Glutamatergic neuron (in vitro differentiated cells): Measurements from ENCODE around the gene CIDEA. TPM values are rescaled to one million over a fixed set of nuclear protein-coding genes. Genes with fewer than 3 reads are reported as not detected.

Experiments used
- DNase-seq: peaks from one replicate; pipeline ENCODE4 v3.0.0; 2022
- H3K27ac Mint-ChIP-seq: one replicate; pipeline ENCODE4 v1.8.0; 2020; ENCODE audit warnings: mild to moderate bottlenecking, mixed read lengths, inconsistent platforms; ENCODE audit not compliant: unreplicated experiment
- H3K27me3 Mint-ChIP-seq: one replicate; pipeline ENCODE4 v1.8.0; 2020; ENCODE audit warnings: mild to moderate bottlenecking, moderate library complexity, mixed read lengths, inconsistent platforms; ENCODE audit not compliant: unreplicated experiment
- H3K36me3 Mint-ChIP-seq: one replicate; pipeline ENCODE4 v1.8.0; 2020; ENCODE audit warnings: mild to moderate bottlenecking, mixed read lengths, inconsistent platforms; ENCODE audit not compliant: unreplicated experiment
- H3K4me1 Mint-ChIP-seq: one replicate; pipeline ENCODE4 v1.8.0; 2020; ENCODE audit warnings: mild to moderate bottlenecking, low read depth, mixed read lengths, inconsistent platforms; ENCODE audit not compliant: unreplicated experiment
- H3K4me3 Mint-ChIP-seq: one replicate; pipeline ENCODE4 v1.8.0; 2020; ENCODE audit warnings: mild to moderate bottlenecking, mixed read lengths, inconsistent platforms; ENCODE audit not compliant: unreplicated experiment
- H3K9me3 Mint-ChIP-seq: one replicate; pipeline ENCODE4 v1.8.0; 2020; ENCODE audit warnings: mild to moderate bottlenecking, moderate library complexity, mixed read lengths, inconsistent platforms; ENCODE audit not compliant: unreplicated experiment
- CTCF ChIP-seq: fragments of 200-600 bp; sonication (generic); IDR thresholded peaks from one replicate; pipeline ENCODE4 v1.5.0; 2021; ENCODE audit not compliant: partially characterized antibody, unreplicated experiment
- total RNA-seq: library from RNA; stranded (reverse); fragmentation: NEBNext Ultra II Directional; extraction: Animal tissue kit (Norgen Biotek cat#: 25700); gene quantifications from one replicate; pipeline ENCODE4 v1.2.1, GENCODE V29; 2021; ENCODE audit not compliant: unreplicated experiment

The CIDEA gene
- total RNA-seq, 1 donor from 2014 or later = not detected

GRCh38 chr18:12308386-12309100, 54.4 kb downstream of the CIDEA start:
- Mint-ChIP-seq H3K9me3 (peaks cover 10% of the 10 kb centered on the region), H3K27me3 (peaks cover 14% of the 10 kb centered on the region), H3K27ac (no peak overlapping the region), H3K4me3 (peak overlapping the region; percentile 84), H3K36me3 (peaks cover 12% of the 10 kb centered on the region), H3K4me1 (peaks cover 14% of the 10 kb centered on the region)
- peak; percentile 60 for DNase-seq
- TF ChIP-seq CTCF = no peak

GRCh38 chr18:12309683-12310198, 55.6 kb downstream of the CIDEA start:
- Mint-ChIP-seq H3K4me1 (peaks cover 22% of the 10 kb centered on the region), H3K27me3 (peaks cover 12% of the 10 kb centered on the region)

GRCh38 chr18:12310762-12311161, 56.6 kb downstream of the CIDEA start:
- no peak for TF ChIP-seq CTCF
- Mint-ChIP-seq H3K4me1 (peaks cover 30% of the 10 kb centered on the region), H3K4me3 (no peak overlapping the region), H3K27me3 (peaks cover 12% of the 10 kb centered on the region), H3K27ac (no peak overlapping the region), H3K36me3 (peaks cover 12% of the 10 kb centered on the region), H3K9me3 (peaks cover 11% of the 10 kb centered on the region)
- no peak for DNase-seq

More at GRCh38 chr18:12309683-12310198, 55.6 kb downstream of the CIDEA start:
- peak overlapping the region; percentile 75 for H3K27ac Mint-ChIP-seq
- peak overlapping the region; percentile 84 for H3K4me3 Mint-ChIP-seq
- no peak for TF ChIP-seq CTCF
- peaks cover 12% of the 10 kb centered on the region for H3K36me3 Mint-ChIP-seq
- DNase-seq = no peak
- H3K9me3 Mint-ChIP-seq = peaks cover 11% of the 10 kb centered on the region

DNA sequence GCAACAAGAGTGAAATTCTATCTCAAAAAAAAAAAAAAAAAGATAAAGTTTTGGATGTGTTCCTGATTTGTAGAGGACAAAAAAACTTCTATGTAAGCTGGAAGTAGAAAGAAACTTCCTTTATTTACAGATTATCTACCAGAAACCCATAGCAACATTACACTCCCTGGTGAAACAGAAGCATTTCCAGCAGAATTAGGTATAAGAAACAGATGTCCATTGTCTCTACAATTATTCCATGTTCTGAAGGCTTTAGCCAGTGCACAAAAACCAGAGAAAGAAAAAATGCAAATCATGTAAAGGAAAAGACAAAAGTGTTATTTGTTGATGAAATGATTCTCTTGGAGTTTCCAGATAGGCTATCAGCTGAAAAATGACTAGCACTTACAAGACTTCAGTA, 58.8 kb downstream of the CIDEA start:
- H3K4me3 Mint-ChIP-seq = no peak overlapping the region

More for the DNA sequence above, 58.8 kb downstream of the CIDEA start:
- Mint-ChIP-seq H3K4me1 (peaks cover 30% of the 10 kb centered on the region), H3K27ac (peak overlapping the region; percentile 53), H3K27me3 (no peaks in the 10 kb centered on the region), H3K36me3 (peaks cover 12% of the 10 kb centered on the region), H3K9me3 (peaks cover 5% of the 10 kb centered on the region)
- TF ChIP-seq CTCF = no peak
- no peak for DNase-seq
